ENCODE results near the gene ANO4.

Gene ANO4

GRCh38 chr12:100793182-100793581, 1.4 kb upstream of the ANO4 start:
- DNase-seq (ENCODE audit: low read depth), result peak; percentile 29
- H3K4me3 ChIP-seq (ENCODE audit: low read depth, low read length), result no peak overlapping the region
- in situ Hi-C loops (cut with HindIII; ENCODE audit: low sequenced_read_pairs), result loop anchor here (5.0 kb wide), 1 partner anchor 34 kb away; no protein-coding TSS in a partner anchor
- no peak for TF ChIP-seq CTCF (IDR thresholded peaks at IDR 0.05; ENCODE audit: low read depth, low read length, missing control alignments)

DNA sequence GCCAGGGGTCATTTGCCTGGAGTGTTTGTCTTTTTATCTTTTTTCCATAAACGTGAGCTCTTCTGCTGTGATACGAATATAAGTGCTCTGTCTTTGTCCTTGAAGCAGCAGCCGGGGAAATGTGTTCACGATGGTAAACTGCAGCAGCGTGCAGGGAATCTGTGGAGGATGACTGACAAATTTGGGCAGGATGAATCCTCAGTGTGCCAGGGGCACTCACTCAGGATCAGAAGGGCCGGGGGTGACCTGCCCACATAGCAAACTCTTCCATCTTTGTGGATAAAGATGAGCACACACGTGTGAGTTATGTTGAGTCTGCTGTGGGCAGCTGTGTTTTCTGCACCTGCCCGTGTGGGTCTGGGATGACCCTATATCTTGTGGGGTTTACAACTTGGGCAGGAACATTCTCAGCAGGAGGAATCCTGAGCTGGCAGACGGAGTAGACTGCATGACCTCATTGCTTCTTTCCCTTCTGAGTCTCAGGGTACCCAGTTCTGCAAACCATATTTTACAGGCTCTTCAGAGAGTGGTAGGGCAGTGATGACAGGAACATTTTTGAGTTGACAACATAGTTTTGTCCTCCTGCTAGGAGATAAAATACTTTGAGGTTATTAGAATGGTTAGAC, 711 bp downstream of the ANO4 start:
- no peak for TF ChIP-seq CTCF (IDR thresholded peaks at IDR 0.05; ENCODE audit: low read depth, low read length, missing control alignments)
- H3K4me3 ChIP-seq (ENCODE audit: low read depth, low read length), result peak overlapping the region; percentile 27
- in situ Hi-C loops (cut with HindIII; ENCODE audit: low sequenced_read_pairs), result no loop called here
- DNase-seq (ENCODE audit: low read depth), result no peak

GRCh38 chr12:100795800-100796179, 1.2 kb downstream of the ANO4 start:
- in situ Hi-C loops (cut with HindIII; ENCODE audit: low sequenced_read_pairs), result no loop called here
- TF ChIP-seq CTCF (IDR thresholded peaks at IDR 0.05; ENCODE audit: low read depth, low read length, missing control alignments), result no peak
- no peak for DNase-seq (ENCODE audit: low read depth)
- no peak overlapping the region for H3K4me3 ChIP-seq (ENCODE audit: low read depth, low read length)

DNA sequence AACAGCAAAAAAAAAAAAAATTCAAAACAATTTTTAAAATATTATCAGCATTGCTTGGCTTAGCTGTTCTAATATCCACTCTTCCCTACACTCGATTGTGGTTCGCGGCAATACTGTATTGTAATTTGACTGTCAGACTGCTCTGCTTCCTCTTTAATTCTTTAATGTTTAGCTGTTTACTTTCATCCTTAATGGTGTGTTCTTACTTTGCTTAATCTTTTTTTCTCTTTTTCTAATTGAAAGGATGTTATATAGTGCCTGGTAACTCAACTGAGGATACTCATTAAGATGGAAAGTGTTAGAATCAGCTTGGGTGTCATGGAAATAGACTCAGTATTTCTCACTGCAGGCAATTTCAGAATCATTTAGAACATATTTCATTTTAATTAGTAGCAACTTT, 2.0 kb downstream of the ANO4 start:
- in situ Hi-C loops (cut with HindIII; ENCODE audit: low sequenced_read_pairs), result no loop called here
- DNase-seq (ENCODE audit: low read depth), result no peak
- no peak for TF ChIP-seq CTCF (IDR thresholded peaks at IDR 0.05; ENCODE audit: low read depth, low read length, missing control alignments)
- H3K4me3 ChIP-seq (ENCODE audit: low read depth, low read length), result no peak overlapping the region

- no peak overlapping the region for H3K4me3 ChIP-seq (ENCODE audit: low read depth, low read length)
- in situ Hi-C loops (cut with HindIII; ENCODE audit: low sequenced_read_pairs), result no loop called here
- DNase-seq (ENCODE audit: low read depth), result no peak
- no peak for TF ChIP-seq CTCF (IDR thresholded peaks at IDR 0.05; ENCODE audit: low read depth, low read length, missing control alignments)
Measured at GRCh38 chr12:100797246-100797645, 2.7 kb downstream of the ANO4 start.

- no peak overlapping the region for H3K4me3 ChIP-seq (ENCODE audit: low read depth, low read length)
- no peak for TF ChIP-seq CTCF (IDR thresholded peaks at IDR 0.05; ENCODE audit: low read depth, low read length, missing control alignments)
- no peak for DNase-seq (ENCODE audit: low read depth)
- in situ Hi-C loops (cut with HindIII; ENCODE audit: low sequenced_read_pairs), result no loop called here
Measured at GRCh38 chr12:100797786-100798185, 3.2 kb downstream of the ANO4 start.

Measured in astrocyte of the cerebellum (primary cell).